ENCODE data around the gene MYO5B. TPM values are rescaled to one million over a fixed set of nuclear protein-coding genes. Genes with fewer than 3 reads are reported as not detected.
A peak's percentile ranks its signal among the peaks of the same experiment; 100 is the strongest.
"Not testable (repeated sequence)": the region's sequence is repeated elsewhere in the genome, so short reads cannot be mapped to it uniquely, and the experiment has no call there.

MYO5B gene
- total RNA-seq (2022) (56.7 and 59.1 TPM in 2 replicates), Bru-seq, nascent RNA (percentile 84 among the genes with signal in this experiment), BruChase-seq, experiment 1, labeled RNA remaining after a 6-hour chase (percentile 71 among the genes with signal in this experiment), BruChase-seq, experiment 2, labeled RNA remaining after a 2-hour chase (percentile 63 among the genes with signal in this experiment)
- long read RNA-seq, full-length matches to known transcripts: 17 of 44 reads
- long read RNA-seq, partial matches to known transcripts: 8 of 44 reads
- long read RNA-seq, other reads (novel, unspliced or antisense): 19 of 44 reads

DNA sequence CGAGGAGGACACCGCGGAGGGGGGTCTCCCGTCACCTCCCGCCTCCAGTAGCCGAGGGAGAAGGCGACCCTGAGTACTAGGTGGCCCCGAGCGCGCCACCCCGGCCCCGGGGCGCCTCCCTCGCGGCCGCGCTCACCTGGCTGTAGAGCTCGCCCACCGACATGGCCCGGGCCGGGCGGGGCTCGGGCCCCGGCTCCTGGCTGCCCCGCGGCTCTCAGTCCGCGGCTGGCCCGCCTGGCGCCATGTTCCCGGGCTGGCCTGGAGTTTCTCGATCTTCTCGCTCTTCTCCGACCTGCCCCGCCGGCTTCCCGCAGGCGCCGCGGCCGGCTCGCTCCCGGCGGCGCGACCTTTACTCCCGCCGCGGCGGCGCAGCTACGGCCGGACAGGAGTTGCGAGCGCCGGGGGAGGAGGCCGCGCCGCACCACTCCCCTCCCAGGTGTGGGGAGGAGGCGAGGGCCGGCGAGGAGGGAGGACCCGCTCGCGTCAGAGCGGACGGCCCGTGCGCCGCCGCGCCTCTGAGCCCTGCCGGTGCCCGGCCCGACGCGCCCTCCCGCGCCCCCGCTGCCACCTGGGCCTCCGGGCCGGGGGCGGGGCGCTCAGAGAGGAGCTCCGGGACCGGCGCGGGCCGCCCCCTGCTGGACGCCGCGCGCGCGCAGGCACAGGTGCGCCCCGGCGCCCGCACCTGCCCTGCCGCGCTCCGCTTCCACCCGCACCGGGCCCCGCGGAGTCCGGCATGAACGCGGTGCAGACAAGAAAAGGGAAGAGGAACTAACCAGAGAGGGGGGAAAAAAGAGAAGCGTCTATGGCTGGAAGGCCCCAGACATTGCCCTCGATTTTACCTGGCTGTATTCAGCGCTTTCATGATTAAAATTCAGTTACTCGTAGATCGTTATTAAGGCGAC lies at the start of gene MYO5B:
Gene MYO5B, minus strand, starts transcription at position 517 of the 902 bp plus-strand sequence. Its CDS starts 354 bp downstream, at position 163.
- BruUV-seq (replicated peaks): no TSS peak
- H3K27me3 Mint-ChIP-seq (ENCODE audit: unreplicated experiment): peaks cover 13% of the 10 kb centered on the region
- CTCF ChIA-PET: interaction anchor here (0.6 to 2.4 kb wide), 14 partner anchors 9 to 254 kb away, joined by 3 to 8 read pairs (median 4); no protein-coding TSS in a partner anchor
- no peaks in the 10 kb centered on the region for H3K9me3 Mint-ChIP-seq (ENCODE audit: low read depth, unreplicated experiment)
- TF ChIP-seq, protein P1, sequence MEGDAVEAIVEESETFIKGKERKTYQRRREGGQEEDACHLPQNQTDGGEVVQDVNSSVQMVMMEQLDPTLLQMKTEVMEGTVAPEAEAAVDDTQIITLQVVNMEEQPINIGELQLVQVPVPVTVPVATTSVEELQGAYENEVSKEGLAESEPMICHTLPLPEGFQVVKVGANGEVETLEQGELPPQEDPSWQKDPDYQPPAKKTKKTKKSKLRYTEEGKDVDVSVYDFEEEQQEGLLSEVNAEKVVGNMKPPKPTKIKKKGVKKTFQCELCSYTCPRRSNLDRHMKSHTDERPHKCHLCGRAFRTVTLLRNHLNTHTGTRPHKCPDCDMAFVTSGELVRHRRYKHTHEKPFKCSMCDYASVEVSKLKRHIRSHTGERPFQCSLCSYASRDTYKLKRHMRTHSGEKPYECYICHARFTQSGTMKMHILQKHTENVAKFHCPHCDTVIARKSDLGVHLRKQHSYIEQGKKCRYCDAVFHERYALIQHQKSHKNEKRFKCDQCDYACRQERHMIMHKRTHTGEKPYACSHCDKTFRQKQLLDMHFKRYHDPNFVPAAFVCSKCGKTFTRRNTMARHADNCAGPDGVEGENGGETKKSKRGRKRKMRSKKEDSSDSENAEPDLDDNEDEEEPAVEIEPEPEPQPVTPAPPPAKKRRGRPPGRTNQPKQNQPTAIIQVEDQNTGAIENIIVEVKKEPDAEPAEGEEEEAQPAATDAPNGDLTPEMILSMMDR (IDR thresholded peaks at IDR 0.05; ENCODE audit: unreplicated experiment): peak; percentile 50
- peaks cover 33% of the 10 kb centered on the region for H3K4me1 Mint-ChIP-seq (ENCODE audit: low read depth, unreplicated experiment)
- peak; percentile 95 for DNase-seq
- peak within 1 kb of the TSS; percentile 82 for H3K27ac Mint-ChIP-seq (ENCODE audit: unreplicated experiment)
- H3K36me3 Mint-ChIP-seq (ENCODE audit: insufficient read depth, unreplicated experiment): peaks cover 29% of the 10 kb centered on the region
- intact Hi-C loops (cut with micrococcal nuclease; ENCODE audit: unreplicated experiment): loop anchor here (1.0 to 5.0 kb wide), 4 partner anchors 53 to 144 kb away; no protein-coding TSS in a partner anchor
- H3K4me3 Mint-ChIP-seq (ENCODE audit: low read depth, unreplicated experiment): peak within 1 kb of the TSS; percentile 96

DNA sequence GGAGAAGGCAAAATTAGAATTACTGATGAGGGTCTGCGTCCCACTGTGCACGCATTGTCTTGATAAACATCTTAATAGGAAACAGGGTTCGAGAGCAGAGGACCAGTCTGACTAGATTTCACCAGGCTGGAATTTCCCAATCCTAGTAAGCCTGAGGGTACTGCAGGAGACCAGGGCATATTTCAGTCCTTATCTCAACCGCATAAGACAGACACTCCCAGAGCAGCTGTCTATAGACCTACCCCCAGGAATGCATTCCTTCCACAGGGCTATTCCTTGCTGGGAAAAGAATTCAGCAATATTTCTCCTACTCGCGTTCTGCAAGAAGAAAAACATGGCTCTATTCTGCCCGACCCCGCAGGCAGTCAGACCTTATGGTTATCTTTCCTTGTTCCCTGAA lies 46.8 kb upstream of the MYO5B start:
- H3K27ac Mint-ChIP-seq (ENCODE audit: unreplicated experiment): not testable (repeated sequence)

DNA sequence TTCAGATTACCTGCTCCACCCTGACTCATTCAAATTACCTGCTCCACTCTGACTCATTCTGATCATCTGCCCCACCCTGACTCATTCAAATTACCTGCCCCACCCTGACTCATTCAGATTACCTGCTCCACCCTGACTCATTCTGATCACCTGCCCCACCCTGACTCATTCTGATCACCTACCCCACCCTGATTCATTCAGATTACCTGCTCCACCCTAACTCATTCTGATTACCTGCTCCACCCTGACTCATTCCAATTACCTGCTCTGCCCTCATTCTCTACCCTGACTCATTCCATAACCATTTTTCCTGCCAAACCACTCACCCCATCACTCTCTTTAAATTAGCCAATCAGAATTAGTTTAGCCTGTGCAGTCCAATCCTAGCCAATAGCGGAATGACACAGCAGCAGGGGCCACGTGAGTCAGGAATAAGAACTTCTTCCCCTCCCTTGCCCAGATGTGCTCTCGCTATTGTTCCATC lies 45.2 kb upstream of the MYO5B start:
- TF ChIP-seq, protein P1 (IDR thresholded peaks at IDR 0.05; ENCODE audit: unreplicated experiment): no peak
- no TSS peak for BruUV-seq (replicated peaks)
- Mint-ChIP-seq H3K27ac (ENCODE audit: unreplicated experiment) (peak overlapping the region; percentile 92), H3K4me1 (ENCODE audit: low read depth, unreplicated experiment) (peaks cover 8% of the 10 kb centered on the region), H3K4me3 (ENCODE audit: low read depth, unreplicated experiment) (peak overlapping the region; percentile 24), H3K36me3 (ENCODE audit: insufficient read depth, unreplicated experiment) (peaks cover 9% of the 10 kb centered on the region), H3K9me3 (ENCODE audit: low read depth, unreplicated experiment) (peaks cover 15% of the 10 kb centered on the region), H3K27me3 (ENCODE audit: unreplicated experiment) (no peaks in the 10 kb centered on the region)
- intact Hi-C loops (cut with micrococcal nuclease; ENCODE audit: unreplicated experiment): no loop called here
- CTCF ChIA-PET: no interaction called here
- DNase-seq: peak; percentile 60

More for the DNA sequence above, 46.8 kb upstream of the MYO5B start:
- H3K4me3 Mint-ChIP-seq (ENCODE audit: low read depth, unreplicated experiment); H3K36me3 Mint-ChIP-seq (ENCODE audit: insufficient read depth, unreplicated experiment); BruUV-seq (replicated peaks); H3K27me3 Mint-ChIP-seq (ENCODE audit: unreplicated experiment); CTCF ChIA-PET; intact Hi-C loops (cut with micrococcal nuclease; ENCODE audit: unreplicated experiment); H3K4me1 Mint-ChIP-seq (ENCODE audit: low read depth, unreplicated experiment); DNase-seq: not testable (repeated sequence)
- H3K9me3 Mint-ChIP-seq (ENCODE audit: low read depth, unreplicated experiment): peaks cover 10% of the 10 kb centered on the region

DNA sequence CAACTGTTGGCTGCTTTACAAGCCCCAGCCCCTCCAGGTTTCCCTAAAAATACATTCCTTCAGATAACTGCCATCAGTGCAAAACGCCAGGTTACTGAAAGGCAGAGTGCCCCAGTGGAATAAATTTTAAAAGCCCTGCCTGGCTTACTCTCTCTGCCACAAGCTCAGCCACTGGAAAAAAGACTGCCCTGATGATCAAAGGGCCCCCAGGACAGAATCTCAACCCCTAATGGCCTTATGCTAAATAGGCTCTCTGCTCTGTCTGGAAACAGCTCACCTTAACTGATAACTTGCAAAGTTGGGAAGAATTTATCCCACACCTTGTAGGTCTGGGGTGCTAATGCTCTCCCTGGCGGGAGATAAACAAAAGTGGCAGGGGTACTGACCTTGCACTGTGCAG lies 37.5 kb upstream of the MYO5B start:
- TF ChIP-seq, protein P1 (IDR thresholded peaks at IDR 0.05; ENCODE audit: unreplicated experiment): no peak
- no peaks in the 10 kb centered on the region for H3K4me1 Mint-ChIP-seq (ENCODE audit: low read depth, unreplicated experiment)
- CTCF ChIA-PET: no interaction called here
- no peak overlapping the region for H3K4me3 Mint-ChIP-seq (ENCODE audit: low read depth, unreplicated experiment)
- H3K27me3 Mint-ChIP-seq (ENCODE audit: unreplicated experiment): no peaks in the 10 kb centered on the region
- no peaks in the 10 kb centered on the region for H3K36me3 Mint-ChIP-seq (ENCODE audit: insufficient read depth, unreplicated experiment)
- intact Hi-C loops (cut with micrococcal nuclease; ENCODE audit: unreplicated experiment): no loop called here
- no peak overlapping the region for H3K27ac Mint-ChIP-seq (ENCODE audit: unreplicated experiment)
- DNase-seq: no peak
- peaks cover 5% of the 10 kb centered on the region for H3K9me3 Mint-ChIP-seq (ENCODE audit: low read depth, unreplicated experiment)
- no TSS peak for BruUV-seq (replicated peaks)
